NCI-H2107 treated with DMSO at 0.1 percent for 48 hours (cell line): ENCODE results near the gene DSC3.

Experiments
- DNase-seq: peaks from one replicate; lab custom pipeline; 2025; ENCODE audit not compliant: unreplicated experiment; lab: John Stamatoyannopoulos, UW

The DSC3 gene

GRCh38 chr18:31042406-31043181, at the start of gene DSC3:
TSS of gene DSC3 (minus strand) at chr18:31042742. CDS start at chr18:31042660, 82 bp downstream.
- no peak for DNase-seq

- DNase-seq: no peak
Observed at GRCh38 chr18:31091350-31091749, 48.8 kb upstream of the DSC3 start.

- no peak for DNase-seq
Observed at GRCh38 chr18:31088532-31088931, 46.0 kb upstream of the DSC3 start.

- DNase-seq: no peak
Observed at GRCh38 chr18:31079973-31080372, 37.4 kb upstream of the DSC3 start.

- no peak for DNase-seq
Observed at GRCh38 chr18:31077878-31078277, 35.3 kb upstream of the DSC3 start.

- no peak for DNase-seq
Observed at GRCh38 chr18:31072175-31072574, 29.6 kb upstream of the DSC3 start.

- DNase-seq: no peak
Observed at GRCh38 chr18:31070206-31070605, 27.7 kb upstream of the DSC3 start.

GRCh38 chr18:31066266-31066665, 23.7 kb upstream of the DSC3 start:
- no peak for DNase-seq

- DNase-seq: no peak
Observed at GRCh38 chr18:31065036-31065773, 22.7 kb upstream of the DSC3 start.

- no peak for DNase-seq
Observed at GRCh38 chr18:31064130-31064529, 21.6 kb upstream of the DSC3 start.

GRCh38 chr18:31061945-31062344, 19.4 kb upstream of the DSC3 start:
- DNase-seq: no peak

GRCh38 chr18:31058897-31059296, 16.4 kb upstream of the DSC3 start:
- DNase-seq: no peak

GRCh38 chr18:31057917-31058316, 15.4 kb upstream of the DSC3 start:
- DNase-seq: no peak

- DNase-seq: no peak
Observed at GRCh38 chr18:31057051-31057450, 14.5 kb upstream of the DSC3 start.

- no peak for DNase-seq
Observed at GRCh38 chr18:31056296-31056695, 13.8 kb upstream of the DSC3 start.

- no peak for DNase-seq
Observed at GRCh38 chr18:31050635-31051034, 8.1 kb upstream of the DSC3 start.

- no peak for DNase-seq
Observed at GRCh38 chr18:31049189-31049588, 6.6 kb upstream of the DSC3 start.

- DNase-seq: no peak
Observed at GRCh38 chr18:31048216-31048615, 5.7 kb upstream of the DSC3 start.

- DNase-seq: no peak
Observed at GRCh38 chr18:31046916-31047315, 4.4 kb upstream of the DSC3 start.

GRCh38 chr18:31045599-31045998, 3.1 kb upstream of the DSC3 start:
- no peak for DNase-seq

GRCh38 chr18:31044926-31045325, 2.4 kb upstream of the DSC3 start:
- no peak for DNase-seq

- DNase-seq: no peak
Observed at GRCh38 chr18:31043709-31044108, 1.2 kb upstream of the DSC3 start.

GRCh38 chr18:31042084-31042405, 497 bp downstream of the DSC3 start:
- DNase-seq: no peak
